ENCODE data around the gene LLCFC1.

DNA sequence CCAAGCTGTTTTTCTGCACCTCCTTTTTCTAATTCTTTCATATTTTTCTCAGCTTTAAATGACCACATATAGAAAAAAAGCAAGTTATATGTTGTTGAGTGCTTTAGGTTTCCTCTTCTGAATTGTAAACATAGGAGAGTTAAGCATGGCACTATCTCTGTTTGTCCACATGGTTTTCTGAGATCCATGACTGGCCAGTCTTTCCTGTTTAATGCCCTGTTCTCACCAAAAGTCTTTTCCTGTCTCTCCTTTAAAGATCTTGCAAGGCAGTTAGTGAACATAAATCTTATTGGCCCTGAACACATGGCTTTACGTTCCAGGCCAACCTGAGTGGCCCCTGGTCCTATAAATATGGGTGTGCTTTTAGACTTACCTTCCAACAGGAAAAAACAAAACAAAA lies 25.2 kb upstream of the LLCFC1 start:
- TF ChIP-seq, protein P1, sequence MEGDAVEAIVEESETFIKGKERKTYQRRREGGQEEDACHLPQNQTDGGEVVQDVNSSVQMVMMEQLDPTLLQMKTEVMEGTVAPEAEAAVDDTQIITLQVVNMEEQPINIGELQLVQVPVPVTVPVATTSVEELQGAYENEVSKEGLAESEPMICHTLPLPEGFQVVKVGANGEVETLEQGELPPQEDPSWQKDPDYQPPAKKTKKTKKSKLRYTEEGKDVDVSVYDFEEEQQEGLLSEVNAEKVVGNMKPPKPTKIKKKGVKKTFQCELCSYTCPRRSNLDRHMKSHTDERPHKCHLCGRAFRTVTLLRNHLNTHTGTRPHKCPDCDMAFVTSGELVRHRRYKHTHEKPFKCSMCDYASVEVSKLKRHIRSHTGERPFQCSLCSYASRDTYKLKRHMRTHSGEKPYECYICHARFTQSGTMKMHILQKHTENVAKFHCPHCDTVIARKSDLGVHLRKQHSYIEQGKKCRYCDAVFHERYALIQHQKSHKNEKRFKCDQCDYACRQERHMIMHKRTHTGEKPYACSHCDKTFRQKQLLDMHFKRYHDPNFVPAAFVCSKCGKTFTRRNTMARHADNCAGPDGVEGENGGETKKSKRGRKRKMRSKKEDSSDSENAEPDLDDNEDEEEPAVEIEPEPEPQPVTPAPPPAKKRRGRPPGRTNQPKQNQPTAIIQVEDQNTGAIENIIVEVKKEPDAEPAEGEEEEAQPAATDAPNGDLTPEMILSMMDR (IDR thresholded peaks at IDR 0.05), result no peak
- TF ChIP-seq ZFX (IDR thresholded peaks at IDR 0.05; ENCODE audit: borderline replicate concordance), result no peak
